Ureter (tissue), 1 donor: ENCODE measurements around the gene TRAIP. TPM values are rescaled to one million over a fixed set of nuclear protein-coding genes. Genes with fewer than 3 reads are reported as not detected.
A peak's percentile ranks its signal among the peaks of the same experiment; 100 is the strongest.

ENCODE experiments used
- DNase-seq: peaks from one replicate; pipeline ENCODE4 v3.0.0-alpha.2; 2020; ENCODE audit warnings: low spot score
- total RNA-seq: library from RNA; stranded (reverse); gene quantifications from one replicate; pipeline ENCODE4 v1.2.4, GENCODE V29; 2023
- donor health status: DM: yes; HTN: yes; CAD: no.

TRAIP gene
- total RNA-seq, 1 donor from 2014 or later: 2.0 TPM

- no peak for DNase-seq
These were observed 20.2 kb upstream of the TRAIP start for GRCh38 chr3:49876567-49876966.

GRCh38 chr3:49873623-49874022, 17.3 kb upstream of the TRAIP start:
- no peak for DNase-seq

- no peak for DNase-seq
These were observed 16.5 kb upstream of the TRAIP start for GRCh38 chr3:49872801-49873281.

GRCh38 chr3:49871531-49872153, 15.3 kb upstream of the TRAIP start:
- no peak for DNase-seq

- DNase-seq: no peak
These were observed 13.3 kb upstream of the TRAIP start, which contains the start of gene CAMKV for GRCh38 chr3:49869525-49870126. CAMKV (minus strand) TSS chr3:49869906; CDS start chr3:49862388, 7,518 bp downstream.

- DNase-seq: no peak
These were observed 12.6 kb upstream of the TRAIP start for GRCh38 chr3:49868862-49869466.

- no peak for DNase-seq
These were observed 11.5 kb upstream of the TRAIP start for GRCh38 chr3:49867871-49868321.

- no peak for DNase-seq
These were observed 11.0 kb upstream of the TRAIP start for GRCh38 chr3:49867400-49867799.

GRCh38 chr3:49865198-49865784, 8.9 kb upstream of the TRAIP start:
- DNase-seq: no peak

- DNase-seq: no peak
These were observed 8.1 kb upstream of the TRAIP start for GRCh38 chr3:49864505-49864904.

- DNase-seq: no peak
These were observed 3.4 kb upstream of the TRAIP start for GRCh38 chr3:49859576-49860305.

- DNase-seq: no peak
These were observed 702 bp downstream of the TRAIP start for GRCh38 chr3:49855662-49856061.

GRCh38 chr3:49845694-49846093, 10.7 kb downstream of the TRAIP start:
- no peak for DNase-seq

- no peak for DNase-seq
These were observed 11.7 kb downstream of the TRAIP start for GRCh38 chr3:49844464-49845183.

GRCh38 chr3:49842843-49843517, 13.4 kb downstream of the TRAIP start:
- DNase-seq: no peak

- DNase-seq: no peak
These were observed 14.6 kb downstream of the TRAIP start for GRCh38 chr3:49841806-49842205.

GRCh38 chr3:49841126-49841696, 15.2 kb downstream of the TRAIP start:
- DNase-seq: no peak

GRCh38 chr3:49840388-49840787, 16.0 kb downstream of the TRAIP start:
- DNase-seq: no peak

GRCh38 chr3:49839193-49839809, 17.1 kb downstream of the TRAIP start:
- peak; percentile 87 for DNase-seq

GRCh38 chr3:49831341-49831740, 25.0 kb downstream of the TRAIP start:
- DNase-seq: no peak
